Keratinocyte (primary cell): ENCODE data around the gene PHLDA3. TPM values are rescaled to one million over a fixed set of nuclear protein-coding genes. Genes with fewer than 3 reads are reported as not detected.
A peak's percentile ranks its signal among the peaks of the same experiment; 100 is the strongest.

ENCODE experiments used
- DNase-seq: peaks from one replicate; pipeline ENCODE4 v3.0.0-alpha.2; 2011; ENCODE audit warnings: low read depth, missing footprints, low spot score
- FAIRE-seq: peaks from 2 replicates; lab custom pipeline; 2011; peaks lifted over from hg19 to GRCh38; lab: Jason Lieb, UNC
- H2AFZ ChIP-seq: 2 replicates; pipeline ENCODE4 v1.6.0; 2012; ENCODE audit warnings: low read length, control low read depth, inconsistent platforms; ENCODE audit not compliant: control insufficient read depth
- H3K27ac ChIP-seq: 2 replicates; pipeline ENCODE4 v1.5.1; 2011; ENCODE audit warnings: low read length; ENCODE audit not compliant: control insufficient read depth, insufficient read depth
- H3K27me3 ChIP-seq: 3 replicates; pipeline ENCODE4 v1.6.0; 2011; ENCODE audit warnings: low read length; ENCODE audit not compliant: control insufficient read depth, insufficient read depth; ENCODE audit errors: extremely low read depth
- H3K36me3 ChIP-seq, 2 experiments: 2 replicates in 1 of 2; 3 replicates in 1 of 2; pipeline ENCODE4 v1.5.1; 2011; ENCODE audit warnings: low read length in 2 of 2, mild to moderate bottlenecking in 1 of 2; ENCODE audit not compliant: control insufficient read depth in 2 of 2, insufficient read depth in 2 of 2; ENCODE audit errors: extremely low read depth in 1 of 2
- H3K4me1 ChIP-seq: 3 replicates; pipeline ENCODE4 v1.5.1; 2011; ENCODE audit warnings: low read length; ENCODE audit not compliant: control insufficient read depth, insufficient read depth; ENCODE audit errors: extremely low read depth
- H3K4me2 ChIP-seq: 3 replicates; pipeline ENCODE4 v1.6.0; 2011; ENCODE audit warnings: low read depth, low read length; ENCODE audit not compliant: control insufficient read depth, insufficient read depth; ENCODE audit errors: extremely low read depth
- H3K4me3 ChIP-seq, 3 experiments: fragments of 200-600 bp in 1 of 3; sonication (generic) in 1 of 3; 2 replicates in 2 of 3; 3 replicates in 1 of 3; pipeline ENCODE4 v1.5.1; 2011 to 2016; ENCODE audit warnings: low read length in 3 of 3, mild to moderate bottlenecking in 3 of 3, control low read depth in 2 of 3, inconsistent platforms in 1 of 3, low read depth in 1 of 3, mixed read lengths in 1 of 3, mixed run types in 1 of 3, moderate library complexity in 1 of 3; ENCODE audit not compliant: control insufficient read depth in 2 of 3, insufficient read depth in 2 of 3; ENCODE audit errors: extremely low read depth in 1 of 3
- H3K79me2 ChIP-seq: 2 replicates; pipeline ENCODE4 v1.6.0; 2012; ENCODE audit warnings: low read length; ENCODE audit not compliant: control insufficient read depth, insufficient read depth
- H3K9ac ChIP-seq: 3 replicates; pipeline ENCODE4 v1.6.0; 2011; ENCODE audit warnings: low read length; ENCODE audit not compliant: control insufficient read depth, insufficient read depth; ENCODE audit errors: extremely low read depth
- H3K9me1 ChIP-seq: 3 replicates; pipeline ENCODE4 v1.6.0; 2011; ENCODE audit warnings: low read length; ENCODE audit not compliant: control insufficient read depth, insufficient read depth; ENCODE audit errors: extremely low read depth
- H3K9me3 ChIP-seq: 2 replicates; pipeline ENCODE4 v1.5.1; 2012; ENCODE audit warnings: low read depth, low read length; ENCODE audit not compliant: control insufficient read depth
- H4K20me1 ChIP-seq: 3 replicates; pipeline ENCODE4 v1.6.0; 2011; ENCODE audit warnings: low read length; ENCODE audit not compliant: control insufficient read depth, insufficient read depth; ENCODE audit errors: extremely low read depth
- CTCF ChIP-seq, 3 experiments: IDR thresholded peaks in 1 of 3; conservative IDR thresholded peaks in 1 of 3; optimal IDR thresholded peaks in 1 of 3; 2 replicates in 2 of 3; 3 replicates in 1 of 3; pipeline versions ENCODE3 to v1.5.1; 2011; ENCODE audit warnings: low read length in 3 of 3, mild to moderate bottlenecking in 3 of 3, moderate library complexity in 2 of 3, control low read depth in 1 of 3, inconsistent platforms in 1 of 3; ENCODE audit not compliant: insufficient read depth in 2 of 3; ENCODE audit errors: extremely low read depth in 1 of 3
- EZH2 ChIP-seq: IDR thresholded peaks from one replicate; pipeline ENCODE4 v1.6.1; 2012; ENCODE audit warnings: inconsistent platforms, mild to moderate bottlenecking, low read length, moderate library complexity
- dilution Hi-C: fragments of 300-500 bp; cut with MboI; formaldehyde crosslinking; loops from one replicate; pipeline ENCODE4 v1.7.0; 2020; ENCODE audit warnings: low sequenced_read_pairs; ENCODE audit not compliant: extremely low pct_ligation_motif_present
- polyA plus RNA-seq, 5 experiments: library from polyadenylated mRNA; depleted of rRNA in 3 of 5; stranded (reverse) in 3 of 5; stranded (forward) in 1 of 5; unstranded in 1 of 5; fragments of >200 nt; gene quantifications; 1 replicate in 1 of 5; 2 replicates in 3 of 5; 3 replicates in 1 of 5; pipeline versions ENCODE4 v1.2.1 to v1.2.3, GENCODE V29; 2011 to 2012; ENCODE audit warnings: missing spikeins in 2 of 5, low read depth in 1 of 5, low replicate concordance in 1 of 5

The PHLDA3 gene
- polyA plus RNA-seq, 1 donor (not counting 4 experiments of a cell fraction or from before 2014, with no cell fraction given) = 48.2 TPM

DNA sequence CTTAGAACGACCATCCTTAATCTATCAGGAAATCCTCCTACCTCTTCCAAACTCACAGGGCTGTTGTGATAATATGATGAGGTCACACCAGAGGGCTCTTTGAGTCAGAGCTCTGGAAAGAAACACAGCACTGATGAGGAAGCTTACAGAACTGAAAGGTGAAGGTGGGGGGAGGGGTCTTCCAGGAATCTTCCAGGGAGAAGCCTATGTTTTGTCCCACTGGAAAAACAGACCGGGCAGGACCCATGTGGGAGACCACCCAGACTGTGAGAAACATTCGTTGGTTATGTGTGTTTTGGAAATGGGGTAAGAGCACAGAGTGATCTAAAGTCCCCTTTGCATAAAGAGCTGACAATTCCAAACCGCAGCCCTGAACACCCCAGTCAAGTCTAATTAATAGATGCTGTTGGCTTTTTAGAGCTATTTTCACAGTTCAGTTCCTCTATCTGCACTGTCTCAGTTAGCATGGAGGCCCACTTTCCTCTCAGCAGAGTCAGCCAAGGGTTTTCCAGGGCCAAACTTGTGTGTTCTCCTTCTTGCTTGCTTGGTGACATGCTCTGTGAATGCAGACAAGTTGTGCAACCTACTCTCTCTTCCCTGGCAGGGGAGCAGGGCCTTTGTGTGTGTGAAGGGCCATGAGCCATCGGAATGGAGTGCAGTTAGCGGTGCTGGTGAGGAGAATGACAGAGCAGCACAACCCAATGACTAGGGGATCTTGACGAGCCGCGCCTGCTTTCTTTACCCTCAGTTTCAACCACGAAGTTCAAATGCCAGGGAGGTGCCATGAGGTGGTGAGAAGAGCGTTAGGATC lies 12.3 kb downstream of the PHLDA3 start:
- Histone ChIP-seq H3K9me1 (no peaks in the 10 kb centered on the region), H3K79me2 (no peaks in the 10 kb centered on the region), H3K9me3 (no peaks in the 10 kb centered on the region), H3K27ac (peak overlapping the region; percentile 71), H3K9ac (peak overlapping the region; percentile 51), H3K4me1 (peaks cover 48% of the 10 kb centered on the region), H3K36me3 (no peaks in the 10 kb centered on the region), H3K4me2 (peak overlapping the region; percentile 1), H3K4me3 (no peak overlapping the region), H4K20me1 (no peaks in the 10 kb centered on the region), H2AFZ (no peak overlapping the region), H3K27me3 (no peaks in the 10 kb centered on the region)
- DNase-seq (no peak), FAIRE-seq (no peak)
- dilution Hi-C loops = no loop called here
- no peak for TF ChIP-seq CTCF (optimal IDR thresholded peaks at IDR 0.05 in 1 of 3, IDR thresholded peaks at IDR 0.05 in 1 of 3, conservative IDR thresholded peaks at IDR 0.05 in 1 of 3; ENCODE audit: extremely low read depth in 1 of 3, insufficient read depth in 2 of 3, low read length in 3 of 3)
- no peak for TF ChIP-seq EZH2

- no peak overlapping the region for H3K4me2 ChIP-seq
- DNase-seq = no peak
- peaks cover 32% of the 10 kb centered on the region for H3K4me1 ChIP-seq
- no peak overlapping the region for H3K4me3 ChIP-seq
- FAIRE-seq = no peak
- no peaks in the 10 kb centered on the region for H3K36me3 ChIP-seq
- H3K27me3 ChIP-seq = no peaks in the 10 kb centered on the region
- no peak overlapping the region for H2AFZ ChIP-seq
- no peaks in the 10 kb centered on the region for H4K20me1 ChIP-seq
- no peaks in the 10 kb centered on the region for H3K9me3 ChIP-seq
- H3K27ac ChIP-seq = no peak overlapping the region
- dilution Hi-C loops = no loop called here
- no peaks in the 10 kb centered on the region for H3K9me1 ChIP-seq
- TF ChIP-seq CTCF (optimal IDR thresholded peaks at IDR 0.05 in 1 of 3, IDR thresholded peaks at IDR 0.05 in 1 of 3, conservative IDR thresholded peaks at IDR 0.05 in 1 of 3; ENCODE audit: extremely low read depth in 1 of 3, insufficient read depth in 2 of 3, low read length in 3 of 3) (no peak), EZH2 (no peak)
- H3K79me2 ChIP-seq = no peaks in the 10 kb centered on the region
- H3K9ac ChIP-seq = no peak overlapping the region
These were observed 13.9 kb downstream of the PHLDA3 start for GRCh38 chr1:201455098-201455497.
